Gastroesophageal sphincter (tissue), 4 donors: ENCODE results near the gene SECISBP2. TPM values are rescaled to one million over a fixed set of nuclear protein-coding genes. Genes with fewer than 3 reads are reported as not detected.
A peak's percentile ranks its signal among the peaks of the same experiment; 100 is the strongest.
"Not testable (repeated sequence)": the region's sequence is repeated elsewhere in the genome, so short reads cannot be mapped to it uniquely, and the experiment has no call there.

Experiments
- ATAC-seq: fragments of 150-250 bp; one replicate; pipeline ENCODE4 v1.9.1; 2016; ENCODE audit warnings: mild to moderate bottlenecking, moderate library complexity
- H3K27ac ChIP-seq, 4 donors: fragments of 200-600 bp; sonication (generic) in 3 of 4; 1 replicate in 3 of 4; 2 replicates in 1 of 4; pipeline ENCODE4 v1.5.1; 2016 to 2019
- H3K27me3 ChIP-seq: fragments of 200-600 bp; sonication (generic); one replicate; pipeline ENCODE4 v1.5.1; 2019
- H3K36me3 ChIP-seq, 2 donors: fragments of 200-600 bp; sonication (generic); one replicate each; pipeline ENCODE4 v1.5.1; 2019; ENCODE audit warnings: control low read depth in 1 of 2
- H3K4me1 ChIP-seq, 3 donors: fragments of 200-600 bp; sonication (generic); 1 replicate in 2 of 3; 2 replicates in 1 of 3; pipeline ENCODE4 v1.5.1; 2016 to 2019; ENCODE audit warnings: control low read depth in 2 of 3
- H3K4me3 ChIP-seq, 2 donors: fragments of 200-600 bp; sonication (generic); one replicate each; pipeline ENCODE4 v1.5.1; 2019; ENCODE audit warnings: mild to moderate bottlenecking in 1 of 2, moderate library complexity in 1 of 2
- H3K9me3 ChIP-seq, 3 donors: fragments of 200-600 bp; sonication (generic); one replicate each; pipeline ENCODE4 v1.5.1; 2017 to 2019; ENCODE audit warnings: control low read depth in 2 of 3
- EP300 ChIP-seq: sonication (generic); formaldehyde crosslinking; IDR thresholded peaks from one replicate; pipeline ENCODE4 v1.6.1; 2017; ENCODE audit warnings: antibody characterized with exemption, mild to moderate bottlenecking
- POLR2A ChIP-seq, 2 donors: fragments of 450-650 bp; IDR thresholded peaks; one replicate each; pipeline ENCODE4 v1.6.1; 2017; ENCODE audit warnings: antibody characterized with exemption in 2 of 2, mild to moderate bottlenecking in 2 of 2, moderate library complexity in 1 of 2
- POLR2AphosphoS5 ChIP-seq: sonication (generic); formaldehyde crosslinking; IDR thresholded peaks from one replicate; pipeline ENCODE4 v1.6.1; 2017; ENCODE audit warnings: antibody characterized with exemption
- WGBS, 2 donors: methylation state at CpG; one replicate each; pipeline ENCODE4 v1.1.5; 2018; ENCODE audit warnings: low coverage in 1 of 2; 5-methylcytosine and 5-hydroxymethylcytosine counted together
- total RNA-seq, 4 donors: library from RNA; depleted of rRNA; stranded (reverse); fragments of >200 nt; gene quantifications; one replicate each; pipeline ENCODE4 v1.1.0, GENCODE V29; 2016
- TF ChIP-seq, protein P1 (sequence below), 4 experiments: fragments of 200-600 bp in 2 of 4; fragments of 450-650 bp in 2 of 4; sonication (generic) in 1 of 4; IDR thresholded peaks; one replicate each; pipeline ENCODE4 v1.5.1; 2017 to 2019; ENCODE audit warnings: antibody characterized with exemption in 4 of 4, mild to moderate bottlenecking in 2 of 4, moderate library complexity in 2 of 4

SECISBP2 gene, protein sequence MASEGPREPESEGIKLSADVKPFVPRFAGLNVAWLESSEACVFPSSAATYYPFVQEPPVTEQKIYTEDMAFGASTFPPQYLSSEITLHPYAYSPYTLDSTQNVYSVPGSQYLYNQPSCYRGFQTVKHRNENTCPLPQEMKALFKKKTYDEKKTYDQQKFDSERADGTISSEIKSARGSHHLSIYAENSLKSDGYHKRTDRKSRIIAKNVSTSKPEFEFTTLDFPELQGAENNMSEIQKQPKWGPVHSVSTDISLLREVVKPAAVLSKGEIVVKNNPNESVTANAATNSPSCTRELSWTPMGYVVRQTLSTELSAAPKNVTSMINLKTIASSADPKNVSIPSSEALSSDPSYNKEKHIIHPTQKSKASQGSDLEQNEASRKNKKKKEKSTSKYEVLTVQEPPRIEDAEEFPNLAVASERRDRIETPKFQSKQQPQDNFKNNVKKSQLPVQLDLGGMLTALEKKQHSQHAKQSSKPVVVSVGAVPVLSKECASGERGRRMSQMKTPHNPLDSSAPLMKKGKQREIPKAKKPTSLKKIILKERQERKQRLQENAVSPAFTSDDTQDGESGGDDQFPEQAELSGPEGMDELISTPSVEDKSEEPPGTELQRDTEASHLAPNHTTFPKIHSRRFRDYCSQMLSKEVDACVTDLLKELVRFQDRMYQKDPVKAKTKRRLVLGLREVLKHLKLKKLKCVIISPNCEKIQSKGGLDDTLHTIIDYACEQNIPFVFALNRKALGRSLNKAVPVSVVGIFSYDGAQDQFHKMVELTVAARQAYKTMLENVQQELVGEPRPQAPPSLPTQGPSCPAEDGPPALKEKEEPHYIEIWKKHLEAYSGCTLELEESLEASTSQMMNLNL
- 10 to 100 TPM; 23.3 to 49.5 (median 33.4) TPM for total RNA-seq

DNA sequence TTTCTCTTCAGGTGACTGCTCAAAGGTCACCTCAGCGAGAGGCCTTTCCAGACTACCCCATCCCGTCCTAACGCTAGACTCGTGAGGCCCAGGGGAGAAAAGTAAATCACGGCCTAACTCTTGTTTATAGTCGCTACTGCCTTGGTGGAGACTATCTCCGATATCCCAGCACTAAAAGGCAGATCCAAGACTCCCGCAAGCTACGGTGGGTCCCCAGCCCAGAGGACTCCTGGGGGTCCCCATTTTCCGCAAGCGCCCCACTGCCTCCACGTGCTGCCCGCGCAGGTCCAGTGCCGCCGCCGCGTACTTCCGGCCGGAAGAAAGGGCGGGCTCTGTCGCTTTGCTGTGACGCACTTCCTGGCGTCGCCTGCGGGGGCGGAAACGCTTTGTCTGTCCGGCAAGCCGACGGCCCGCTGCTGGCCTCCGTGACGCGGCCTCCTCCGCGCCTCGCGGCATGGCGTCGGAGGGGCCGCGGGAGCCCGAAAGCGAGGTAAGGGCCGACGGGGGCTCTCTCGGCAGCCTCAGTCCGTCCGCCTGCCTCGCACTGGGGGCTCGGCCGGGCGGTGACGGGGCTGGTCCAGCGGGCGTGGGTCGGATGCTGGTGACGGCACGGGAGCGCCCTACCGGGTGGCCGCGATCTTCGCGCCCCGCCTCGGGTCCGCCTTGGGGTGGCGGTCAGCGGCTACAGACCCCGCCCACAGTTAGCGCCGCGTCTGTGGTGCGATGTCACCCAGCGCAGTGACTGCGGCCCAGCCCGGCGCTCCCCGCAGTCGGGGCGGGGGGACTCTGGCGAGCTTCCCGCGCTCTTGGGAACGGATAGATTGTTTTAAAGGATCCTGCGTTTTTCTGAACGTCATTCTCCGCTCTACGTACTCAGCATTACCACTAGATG lies at the start of gene SECISBP2:
SECISBP2 (plus strand) TSS at position 378 of the 892 bp plus-strand sequence; CDS start at position 455, 77 bp downstream.
- H3K27me3 ChIP-seq: no peaks in the 10 kb centered on the region
- peak within 1 kb of the TSS; percentile 43 to 67 for H3K4me3 ChIP-seq
- peak; percentile 98 for TF ChIP-seq POLR2A (IDR thresholded peaks at IDR 0.05)
- peak; percentile 97 for TF ChIP-seq POLR2AphosphoS5
- TF ChIP-seq, protein P1, sequence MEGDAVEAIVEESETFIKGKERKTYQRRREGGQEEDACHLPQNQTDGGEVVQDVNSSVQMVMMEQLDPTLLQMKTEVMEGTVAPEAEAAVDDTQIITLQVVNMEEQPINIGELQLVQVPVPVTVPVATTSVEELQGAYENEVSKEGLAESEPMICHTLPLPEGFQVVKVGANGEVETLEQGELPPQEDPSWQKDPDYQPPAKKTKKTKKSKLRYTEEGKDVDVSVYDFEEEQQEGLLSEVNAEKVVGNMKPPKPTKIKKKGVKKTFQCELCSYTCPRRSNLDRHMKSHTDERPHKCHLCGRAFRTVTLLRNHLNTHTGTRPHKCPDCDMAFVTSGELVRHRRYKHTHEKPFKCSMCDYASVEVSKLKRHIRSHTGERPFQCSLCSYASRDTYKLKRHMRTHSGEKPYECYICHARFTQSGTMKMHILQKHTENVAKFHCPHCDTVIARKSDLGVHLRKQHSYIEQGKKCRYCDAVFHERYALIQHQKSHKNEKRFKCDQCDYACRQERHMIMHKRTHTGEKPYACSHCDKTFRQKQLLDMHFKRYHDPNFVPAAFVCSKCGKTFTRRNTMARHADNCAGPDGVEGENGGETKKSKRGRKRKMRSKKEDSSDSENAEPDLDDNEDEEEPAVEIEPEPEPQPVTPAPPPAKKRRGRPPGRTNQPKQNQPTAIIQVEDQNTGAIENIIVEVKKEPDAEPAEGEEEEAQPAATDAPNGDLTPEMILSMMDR (IDR thresholded peaks at IDR 0.05): peak in 3 of 4 experiments; percentile 61 to 75 (median 64)
- TF ChIP-seq EP300: peak; percentile 60
- H3K27ac ChIP-seq: peak within 1 kb of the TSS; percentile 90 to 99 (median 96)
- H3K36me3 ChIP-seq: peaks cover 0 to 7% of the 10 kb centered on the region in 2 donors
- WGBS, 2 donors: 0% methylated on average over 9 of the region's 91 CpGs; no CpG with 5 or more reads in 1 of the 2 donors
- no peaks in the 10 kb centered on the region for H3K9me3 ChIP-seq
- H3K4me1 ChIP-seq: peaks cover 5 to 54% (median 7%) of the 10 kb centered on the region in 3 donors
- peak; percentile 99 for ATAC-seq

DNA sequence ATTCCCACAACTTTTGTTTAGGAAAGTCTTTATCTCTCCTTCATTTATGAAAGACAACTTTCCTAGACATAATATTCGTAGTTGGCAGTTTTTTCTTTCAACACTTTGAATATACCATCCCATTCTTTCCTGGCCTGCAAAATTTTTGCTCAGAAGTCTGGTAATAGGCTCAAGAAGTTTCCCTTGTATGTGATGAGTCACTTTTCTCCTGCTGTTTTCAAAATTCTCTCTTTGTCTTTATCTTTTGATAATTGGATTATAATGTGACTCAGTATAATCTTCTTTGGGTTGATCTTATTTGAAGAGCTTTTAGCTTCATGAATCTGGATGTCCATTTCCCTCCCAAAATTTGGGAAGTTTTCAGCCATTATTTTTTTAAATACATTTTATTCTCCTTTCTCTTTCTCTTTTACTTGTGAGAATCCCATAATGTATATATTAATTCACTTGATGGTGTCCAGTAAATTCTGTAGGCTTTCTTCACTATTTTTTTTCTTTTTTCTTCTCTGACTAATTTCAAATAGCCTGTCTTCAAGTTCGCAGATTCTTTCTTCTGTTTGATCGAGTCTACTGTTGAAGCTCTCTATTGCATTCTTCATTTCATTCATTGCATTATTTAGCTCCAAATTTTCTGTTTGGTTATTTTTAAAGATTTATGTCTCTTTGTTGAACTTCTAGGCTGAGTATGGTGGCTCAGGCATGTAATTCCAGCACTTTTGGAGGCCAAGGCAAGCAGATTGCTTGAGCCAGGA lies 44.6 kb upstream of the SECISBP2 start:
- whole genome bisulfite sequencing, 2 donors: 89 to 93% methylated on average over 3 of the region's 3 CpGs
- Histone ChIP-seq H3K36me3 (no peaks in the 10 kb centered on the region), H3K4me1 (no peaks in the 10 kb centered on the region), H3K27me3 (no peaks in the 10 kb centered on the region), H3K27ac (no peak overlapping the region), H3K4me3 (no peak overlapping the region), H3K9me3 (peaks cover 0 to 29% (median 0%) of the 10 kb centered on the region in 3 donors)
- no peak for ATAC-seq
- TF ChIP-seq POLR2AphosphoS5 (no peak), POLR2A (IDR thresholded peaks at IDR 0.05) (no peak), EP300 (no peak)
- TF ChIP-seq, protein P1 (IDR thresholded peaks at IDR 0.05): no peak

DNA sequence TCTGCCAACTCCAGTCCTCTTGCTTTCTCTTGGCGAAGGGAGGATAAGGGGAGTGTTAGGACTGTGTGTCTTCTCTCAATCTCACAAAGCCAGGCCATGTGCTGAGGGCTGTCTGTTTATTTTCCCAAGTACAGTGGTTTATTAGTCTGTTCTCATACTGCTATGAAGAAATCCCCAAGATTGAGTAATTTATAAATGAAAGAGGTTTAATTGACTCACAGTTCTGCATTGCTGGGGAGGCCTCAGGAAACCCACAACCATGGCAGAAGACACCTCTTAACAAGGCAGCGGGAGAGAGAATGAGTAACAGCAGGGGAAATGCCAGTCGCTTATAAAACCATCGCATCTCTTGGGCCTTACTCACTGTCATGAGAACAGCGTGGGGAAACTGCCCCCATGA lies 43.5 kb upstream of the SECISBP2 start:
- no peaks in the 10 kb centered on the region for H3K4me1 ChIP-seq
- no peak overlapping the region for H3K27ac ChIP-seq
- no peak for ATAC-seq
- 75 to 89% methylated on average over 3 to 4 of the region's 5 CpGs for WGBS, 2 donors
- no peak for TF ChIP-seq POLR2AphosphoS5
- TF ChIP-seq, protein P1 (IDR thresholded peaks at IDR 0.05): no peak
- H3K27me3 ChIP-seq: no peaks in the 10 kb centered on the region
- H3K36me3 ChIP-seq: no peaks in the 10 kb centered on the region
- H3K9me3 ChIP-seq: peaks cover 0 to 29% (median 0%) of the 10 kb centered on the region in 3 donors
- no peak overlapping the region for H3K4me3 ChIP-seq

DNA sequence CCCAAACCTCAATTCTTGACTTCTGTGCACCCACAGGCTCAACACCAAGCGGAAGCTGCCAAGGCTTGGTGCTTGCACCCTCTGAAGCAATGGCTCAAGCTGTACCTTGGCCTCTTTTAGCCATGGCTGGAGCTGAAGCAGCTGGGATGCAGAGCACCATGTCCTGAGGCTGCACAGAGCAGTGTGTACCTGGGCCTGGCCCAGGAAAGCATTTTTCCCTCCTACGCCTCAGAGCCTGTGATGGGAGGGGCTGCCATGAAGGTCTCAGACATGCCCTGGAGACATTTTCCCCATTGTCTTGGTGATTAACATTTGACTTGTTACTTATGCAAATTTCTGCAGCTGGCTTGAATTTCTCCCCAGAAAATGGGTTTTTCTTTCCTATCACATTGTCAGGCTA lies 42.3 kb upstream of the SECISBP2 start:
- not testable (repeated sequence) for H3K36me3 ChIP-seq, H3K27ac ChIP-seq, H3K4me3 ChIP-seq, H3K4me1 ChIP-seq, H3K27me3 ChIP-seq, ATAC-seq
- H3K9me3 ChIP-seq: peaks cover 0 to 29% (median 0%) of the 10 kb centered on the region in 3 donors
- WGBS, 2 donors: 84 to 100% methylated on average over 1 to 2 of the region's 2 CpGs
